NCI-H82 (cell line): ENCODE measurements around the gene PTPRC.

ENCODE experiments used
- DNase-seq: peaks from one replicate; lab custom pipeline; 2025; lab: John Stamatoyannopoulos, UW

The PTPRC gene

DNA sequence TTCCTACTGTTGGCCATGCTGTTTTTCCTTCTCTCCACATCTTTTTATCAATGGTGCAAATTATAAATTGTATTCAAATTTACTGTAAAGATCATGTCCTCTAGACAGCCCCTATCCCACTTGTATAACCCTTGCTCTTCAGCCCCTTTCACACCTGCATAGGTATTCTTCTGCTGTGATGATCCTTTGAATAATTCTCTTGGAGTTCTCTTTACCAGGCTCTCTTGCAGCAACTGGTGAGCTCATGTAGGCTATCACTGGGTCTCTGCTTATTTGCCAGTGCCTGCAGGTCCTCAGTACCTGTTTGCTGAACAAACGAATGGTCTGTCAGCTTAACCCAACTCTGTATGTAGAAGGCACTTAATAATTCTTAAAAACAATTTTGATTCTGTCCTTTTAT lies 8.2 kb downstream of the PTPRC start:
- DNase-seq: no peak

DNA sequence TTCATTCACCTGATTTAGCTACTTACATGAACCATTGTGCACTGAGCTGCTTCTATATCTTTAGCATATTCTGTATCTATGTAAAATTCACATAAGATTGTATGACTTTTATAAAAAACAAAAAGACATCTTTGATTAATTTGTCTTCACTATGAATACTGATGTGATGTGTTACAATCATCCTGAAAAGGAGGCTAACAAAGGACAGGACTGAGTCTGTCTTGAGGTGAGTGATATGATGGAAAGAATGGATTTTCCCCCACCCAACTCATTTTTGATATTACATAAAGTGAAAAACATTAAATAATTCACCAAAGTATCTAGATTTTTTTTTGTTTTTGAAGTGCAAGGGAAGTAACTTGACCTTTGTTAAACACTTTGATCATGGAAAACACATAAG lies 9.8 kb downstream of the PTPRC start:
- DNase-seq: no peak

DNA sequence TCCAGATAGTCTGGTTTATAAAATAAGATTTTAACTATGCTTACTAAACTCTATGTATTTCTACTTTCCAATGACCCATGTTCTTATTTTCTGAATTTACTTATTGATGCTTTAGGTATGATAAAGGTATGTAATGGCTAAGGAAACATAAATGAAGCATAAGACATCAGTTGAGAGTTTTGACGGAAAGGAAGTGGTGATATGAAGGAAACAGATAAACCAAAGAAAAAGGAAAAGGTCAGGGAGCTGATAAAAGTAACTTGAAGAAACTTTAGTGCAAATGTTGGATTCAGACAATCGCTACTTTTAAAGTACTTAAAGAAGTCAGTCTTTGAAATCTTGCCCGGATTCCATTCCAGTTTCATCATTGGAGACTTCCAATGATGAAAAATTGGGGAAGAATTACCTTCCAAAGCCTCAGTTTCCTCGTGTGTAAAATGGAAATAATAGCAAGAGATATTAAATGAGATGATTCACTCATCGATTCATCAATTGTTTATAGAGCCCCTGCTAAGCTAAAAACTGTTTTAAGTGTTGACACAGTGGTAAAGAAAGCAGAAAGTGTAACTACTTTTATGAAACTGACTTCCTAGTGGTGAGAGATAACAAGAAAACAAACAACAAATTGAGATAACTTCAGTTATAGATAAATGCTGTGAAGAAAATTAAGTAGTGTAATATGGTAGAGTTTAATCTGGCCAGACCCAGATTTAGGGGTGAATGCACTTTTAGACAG lies 10.6 kb downstream of the PTPRC start:
- DNase-seq: no peak

DNA sequence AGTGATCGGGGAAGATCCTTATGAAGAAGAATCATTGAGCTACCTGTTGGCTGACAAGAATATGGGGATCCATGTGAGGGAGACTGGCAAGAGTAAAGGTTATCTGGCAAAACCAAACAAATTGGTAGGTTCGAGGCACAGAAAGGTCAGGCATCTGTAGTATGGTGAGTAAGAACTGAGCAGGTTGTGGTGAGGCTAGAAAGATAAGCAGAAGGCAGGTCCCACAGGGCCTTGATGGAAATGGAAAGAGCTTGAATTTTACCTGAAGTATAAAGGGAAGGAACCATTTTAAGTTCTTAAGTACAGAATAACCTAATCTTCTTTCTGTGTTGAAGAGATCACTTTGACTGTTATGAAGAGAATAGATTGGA lies 11.1 kb downstream of the PTPRC start:
- no peak for DNase-seq

DNA sequence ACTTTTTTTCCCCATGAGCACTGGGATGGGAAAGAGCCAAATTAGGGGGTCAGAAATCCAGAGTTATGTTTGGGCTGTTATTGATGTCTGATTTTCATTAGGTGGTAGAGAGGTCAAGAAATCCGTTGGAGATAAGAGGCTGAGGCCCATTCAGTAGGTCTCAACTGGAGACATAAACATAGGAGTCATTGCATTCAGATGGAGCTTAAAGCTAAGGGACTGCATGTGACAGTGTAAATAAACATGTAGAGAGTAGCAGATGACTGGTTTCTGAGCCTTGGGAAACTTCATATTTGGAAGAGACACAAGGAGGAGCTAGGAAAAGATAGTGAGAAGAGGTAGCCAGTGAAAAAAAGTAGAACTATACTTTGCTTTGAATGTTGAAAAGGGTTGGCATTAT lies 11.7 kb downstream of the PTPRC start:
- no peak for DNase-seq

DNA sequence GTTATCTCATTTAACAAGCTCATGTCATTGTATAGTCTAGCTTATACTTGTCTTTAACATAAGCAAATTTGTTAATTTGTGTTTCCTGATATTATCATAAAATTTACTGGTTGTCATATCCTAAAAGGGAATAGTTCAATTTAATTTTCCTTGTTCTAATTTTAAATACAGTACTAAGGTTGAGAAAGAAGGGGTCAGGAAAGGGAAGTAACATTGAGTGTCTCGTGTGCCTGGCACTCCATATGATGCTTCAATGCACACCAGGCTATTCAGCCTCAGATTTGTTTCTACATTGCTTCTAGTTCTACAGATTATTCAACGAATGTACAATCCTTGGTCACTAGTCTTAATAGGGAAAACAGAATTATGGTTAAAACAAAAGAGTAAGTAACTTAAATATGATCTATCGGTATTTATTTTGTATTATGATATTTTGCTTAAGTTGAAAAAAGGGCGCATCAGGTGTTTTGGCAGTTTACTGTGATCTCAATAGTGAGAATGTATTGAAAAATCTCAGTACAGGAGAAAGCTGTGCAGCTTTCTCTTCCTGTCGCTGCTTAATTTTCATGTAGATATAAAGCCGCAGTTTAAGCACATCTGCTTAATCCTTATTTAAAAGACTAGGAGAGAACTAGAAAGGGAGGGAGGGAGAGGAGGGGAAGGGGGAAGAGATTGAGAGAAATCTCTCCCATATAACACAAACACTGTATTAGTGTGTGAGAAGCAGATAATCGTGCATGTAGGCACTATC lies 13.0 kb downstream of the PTPRC start:
- peak; percentile 90 for DNase-seq

DNA sequence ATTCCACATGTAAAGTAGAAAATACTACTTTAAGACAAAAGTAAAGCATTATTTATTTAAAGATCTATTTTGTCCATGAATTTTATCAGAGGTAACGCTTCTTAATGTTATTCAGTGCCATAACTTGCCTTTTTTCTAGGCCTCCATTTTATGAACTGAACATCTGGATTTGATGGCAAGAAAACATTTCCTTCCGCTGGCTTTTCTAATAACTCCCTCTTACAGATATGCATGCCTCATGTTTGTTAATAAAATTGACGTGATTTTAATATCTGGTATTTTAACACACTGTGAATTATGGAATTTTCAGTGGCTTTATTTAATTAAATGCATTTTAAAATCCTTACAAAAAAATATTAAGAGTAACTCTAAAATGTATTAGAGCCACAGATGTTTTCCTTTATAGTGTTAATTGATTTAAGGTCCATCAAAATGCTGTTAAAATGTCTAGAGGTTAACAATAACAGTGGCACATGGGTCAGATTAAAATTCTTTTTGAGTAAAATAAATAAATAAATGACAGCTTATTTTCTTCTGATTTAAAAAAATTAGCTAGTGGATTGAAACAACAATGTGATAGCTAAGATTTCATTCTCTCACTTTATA lies 15.1 kb downstream of the PTPRC start:
- no peak for DNase-seq

DNA sequence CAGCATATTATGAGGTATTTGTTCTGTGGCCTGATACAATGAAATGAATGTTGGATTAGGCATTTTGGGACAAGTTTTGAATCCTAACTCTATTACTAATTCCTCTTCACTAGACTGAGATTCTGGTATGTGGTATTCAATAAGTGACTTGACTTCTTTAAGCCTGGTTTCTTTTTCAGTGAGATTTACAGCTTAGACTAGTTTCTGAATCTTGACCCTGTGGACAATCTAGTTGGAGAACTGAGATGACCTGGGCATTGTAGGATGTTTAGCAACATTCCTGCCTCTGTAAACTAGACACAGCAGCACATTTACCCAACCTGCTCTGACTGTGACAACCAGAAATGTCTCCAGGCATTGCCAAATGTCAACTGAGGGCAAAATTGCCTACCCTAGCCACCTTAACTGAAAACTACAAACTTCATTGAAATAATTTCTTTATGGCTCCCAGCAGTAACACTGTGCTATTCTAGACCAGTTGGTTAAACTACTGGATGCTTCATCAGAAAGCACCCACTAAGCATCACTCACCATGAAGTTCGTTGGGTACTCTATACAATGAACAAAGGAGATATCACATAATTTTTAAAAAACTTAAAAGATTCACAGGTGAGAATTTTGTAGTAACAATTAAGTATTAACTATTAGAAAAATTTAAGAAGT lies 16.8 kb downstream of the PTPRC start:
- no peak for DNase-seq

DNA sequence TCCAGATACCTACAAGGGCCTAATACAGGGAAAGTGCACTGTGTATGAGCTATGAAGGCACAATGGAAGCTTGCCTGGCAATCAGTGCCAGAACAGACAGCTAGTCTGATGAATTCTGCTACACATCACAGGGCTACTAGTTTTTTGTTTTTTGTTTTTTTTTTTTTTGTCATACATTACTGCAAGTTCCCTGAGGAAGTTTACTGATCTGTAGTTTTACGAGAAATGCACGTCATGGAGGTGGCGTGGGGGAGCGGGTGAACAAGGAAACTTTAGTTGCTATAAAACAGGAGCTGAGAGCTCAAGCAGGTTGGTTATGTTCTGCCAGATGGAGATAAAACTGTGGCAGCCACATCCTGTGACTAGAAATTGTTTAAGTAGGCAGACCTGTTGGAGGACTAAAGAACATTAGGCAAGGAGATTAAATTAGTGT lies 17.7 kb downstream of the PTPRC start:
- peak; percentile 73 for DNase-seq

DNA sequence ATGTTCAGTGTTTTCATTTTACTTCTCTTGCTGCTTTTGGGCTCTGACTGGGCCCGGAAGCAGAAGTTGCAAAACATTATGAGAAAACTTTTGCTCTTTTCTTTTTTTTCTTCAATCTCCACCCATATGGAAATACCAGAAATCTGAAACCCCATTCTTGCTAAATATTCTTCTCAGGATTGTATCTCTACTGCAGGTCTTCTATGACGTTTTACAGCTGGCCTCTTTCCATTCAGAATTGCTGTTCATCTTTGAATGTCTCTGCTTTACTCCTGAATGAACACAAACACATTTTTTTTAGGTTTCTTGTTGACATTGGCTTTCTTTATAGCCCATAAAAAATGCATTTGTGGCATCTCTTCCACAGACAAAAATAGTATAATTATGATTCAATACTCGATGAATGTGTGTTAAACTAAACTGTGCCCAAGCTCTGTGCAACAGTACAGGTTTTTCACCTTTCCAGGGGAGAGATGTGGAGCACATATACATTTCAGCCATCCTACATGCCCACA lies 18.8 kb downstream of the PTPRC start:
- DNase-seq: no peak

DNA sequence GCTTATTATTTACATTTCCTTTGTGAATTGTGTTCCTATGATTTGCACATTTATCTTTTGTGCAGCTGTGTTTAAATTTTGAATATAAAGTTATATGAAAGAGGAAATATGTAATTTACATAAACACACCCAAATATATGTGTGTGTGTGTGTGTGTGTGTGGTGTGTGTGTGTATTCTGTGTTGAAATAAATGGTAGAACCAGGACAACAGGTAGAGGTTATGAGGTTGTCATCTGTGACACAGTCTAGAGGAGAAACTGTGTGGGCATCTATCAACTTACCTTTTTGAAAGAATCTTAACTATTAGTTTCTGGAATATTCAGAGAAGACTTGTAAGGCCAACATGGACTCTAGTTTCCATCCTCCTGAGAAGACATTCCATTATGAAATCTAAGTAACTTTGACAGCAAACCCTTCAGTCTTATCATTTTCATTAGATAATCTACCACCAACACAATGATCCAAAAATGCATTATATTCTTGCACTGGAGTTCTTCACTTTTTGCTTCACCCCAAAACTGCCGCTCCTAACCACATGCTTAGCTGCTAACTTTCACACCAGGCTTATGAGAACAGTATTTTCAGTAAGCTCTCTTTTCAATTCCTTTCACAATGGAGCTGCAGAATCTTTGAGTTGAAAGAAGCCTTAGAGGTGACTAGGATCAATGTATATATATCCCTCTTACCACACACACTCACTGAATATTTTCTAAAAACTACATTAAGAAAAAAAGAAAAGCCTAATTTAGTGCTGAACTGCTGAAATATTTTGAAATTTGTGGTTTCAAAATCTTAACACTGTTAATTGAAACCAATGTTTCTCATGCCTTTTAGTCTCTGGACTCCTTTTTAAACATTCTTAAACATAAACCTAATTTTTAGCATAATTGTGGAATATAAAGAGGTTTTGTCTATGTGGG lies 21.8 kb downstream of the PTPRC start:
- DNase-seq: no peak

DNA sequence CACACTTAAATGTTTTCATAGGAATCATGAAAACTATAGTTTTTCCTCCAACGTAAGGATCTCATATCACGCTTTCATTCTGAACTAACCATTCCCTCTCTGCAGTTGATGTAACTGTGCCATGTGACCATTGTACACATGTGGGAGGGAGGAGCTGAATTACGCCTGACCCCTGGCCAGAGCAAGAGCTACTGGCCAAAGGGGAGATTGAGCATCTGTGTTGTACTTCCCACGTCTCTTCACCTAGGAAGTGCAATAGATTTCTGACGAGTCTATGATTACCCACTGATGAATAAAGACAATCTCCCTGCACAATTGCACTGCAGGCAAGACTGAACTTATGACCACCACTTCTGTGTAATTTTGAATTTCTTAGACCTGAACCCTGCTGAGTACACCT lies 24.0 kb downstream of the PTPRC start:
- no peak for DNase-seq

DNA sequence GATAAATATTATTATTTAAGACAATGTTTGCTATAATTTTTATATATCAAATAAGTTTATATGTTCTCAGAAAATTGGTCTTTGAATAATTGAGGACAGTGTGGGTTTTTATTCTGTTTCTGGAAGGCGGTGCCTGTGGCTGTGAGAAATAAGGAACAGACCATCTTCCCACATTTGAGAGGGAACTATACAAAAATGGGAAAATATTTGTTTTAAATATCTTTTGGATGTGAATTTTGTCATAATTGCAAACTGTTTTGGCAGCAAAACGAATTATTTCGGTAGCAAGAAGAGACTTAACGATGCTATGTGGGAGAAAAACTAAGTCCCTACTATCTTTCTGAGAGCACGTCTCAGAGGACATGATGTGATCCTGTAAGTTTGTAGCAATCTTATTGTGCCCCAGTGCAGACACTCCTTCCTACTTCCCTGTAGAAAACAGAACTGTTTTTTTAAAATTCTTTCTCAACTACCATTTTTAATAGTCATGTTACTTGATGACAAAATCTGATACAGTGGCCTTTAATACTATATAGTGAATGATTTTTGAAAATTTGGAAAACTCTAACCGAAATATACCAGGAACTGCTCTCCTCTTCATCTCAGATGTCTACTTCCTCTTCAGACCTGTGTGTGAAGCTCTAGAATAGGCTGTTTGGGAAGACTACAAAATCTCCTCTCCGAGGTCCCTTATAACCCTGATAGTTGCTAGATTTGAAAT lies 25.4 kb downstream of the PTPRC start:
- no peak for DNase-seq

DNA sequence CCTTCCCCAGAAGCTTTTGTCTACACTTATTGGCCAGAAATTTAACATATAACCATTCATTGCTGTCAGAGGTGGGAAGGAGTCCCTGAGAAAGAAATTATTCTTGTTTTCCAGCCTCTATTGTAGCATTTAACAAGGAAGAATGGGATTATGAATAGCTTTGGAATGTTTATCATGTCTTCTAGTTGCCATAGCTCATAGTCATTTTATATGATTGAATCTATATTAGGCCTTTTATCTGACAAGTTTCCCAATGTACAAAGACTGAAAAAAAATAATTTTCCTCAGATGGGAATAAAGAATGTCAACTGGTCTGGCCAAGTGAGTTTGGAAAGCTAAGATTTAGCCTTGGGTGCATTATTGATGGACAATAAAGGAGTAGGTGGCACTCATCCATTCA lies 28.3 kb downstream of the PTPRC start:
- DNase-seq: no peak

DNA sequence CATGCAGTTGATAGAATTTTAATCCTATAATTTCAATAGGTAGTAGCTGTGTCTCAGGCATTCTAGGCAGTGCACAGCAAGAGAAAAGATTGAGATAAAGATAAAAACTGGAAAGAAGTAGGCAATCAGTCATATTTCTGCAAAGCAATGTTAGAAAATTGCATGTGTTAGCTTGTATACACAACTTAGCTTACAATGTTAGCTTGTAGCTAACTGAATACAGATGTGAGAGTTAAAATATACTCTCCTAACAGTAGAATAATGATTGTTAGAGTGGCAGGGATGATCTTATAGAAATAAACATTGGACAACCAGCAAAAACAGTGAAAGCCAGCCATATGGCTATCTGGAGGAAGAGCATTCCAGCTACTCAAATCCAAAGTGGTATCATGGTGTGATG lies 29.0 kb downstream of the PTPRC start:
- DNase-seq: no peak

DNA sequence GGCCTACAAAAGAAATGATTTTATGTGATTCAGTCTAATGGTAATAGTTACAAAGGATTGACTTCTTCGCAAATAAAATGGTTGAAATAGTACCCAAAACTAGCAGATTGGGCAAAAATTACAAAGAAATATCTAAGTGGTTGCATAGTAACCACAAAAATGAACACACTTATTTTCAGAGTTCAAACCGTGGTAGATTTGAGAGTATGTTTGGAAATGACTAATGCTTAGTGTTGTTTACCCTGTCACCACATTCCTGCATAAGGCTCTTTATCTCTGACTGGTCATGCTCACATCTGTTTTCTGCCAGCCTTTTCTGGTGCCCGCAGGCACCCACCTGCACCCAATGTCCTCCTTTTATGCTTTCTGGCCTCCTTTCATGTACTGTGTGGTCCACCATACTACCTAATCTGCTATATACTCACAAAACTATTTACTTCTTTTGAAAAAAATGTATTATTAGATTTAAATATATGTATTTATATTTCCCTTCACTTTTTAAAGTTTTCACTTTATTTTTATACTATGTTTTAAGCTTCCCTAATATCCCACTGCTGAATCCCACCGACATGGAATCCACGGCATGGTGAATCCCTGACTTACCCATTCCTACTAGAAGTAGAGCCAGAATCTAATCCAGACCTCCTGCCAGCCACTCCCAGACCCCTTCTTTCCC lies 30.3 kb downstream of the PTPRC start:
- DNase-seq: no peak

DNA sequence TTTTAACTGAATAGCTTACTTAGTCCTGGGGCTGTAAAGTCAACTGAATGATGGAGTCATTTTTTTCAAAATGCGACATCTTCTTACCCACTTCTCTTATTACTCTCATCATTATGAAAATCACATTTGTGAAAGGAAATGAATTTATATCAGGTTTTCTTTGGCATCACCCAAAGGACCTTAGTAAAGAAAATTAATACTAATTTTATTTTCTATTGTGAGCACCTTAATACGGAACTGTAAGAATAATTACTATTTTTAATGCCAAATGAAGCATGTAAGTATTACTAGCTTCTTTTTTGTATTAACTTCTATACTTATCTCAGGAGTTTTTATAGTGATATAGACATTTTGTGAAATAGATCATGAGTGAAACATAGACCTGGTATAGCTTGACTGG lies 30.9 kb downstream of the PTPRC start:
- DNase-seq: no peak

DNA sequence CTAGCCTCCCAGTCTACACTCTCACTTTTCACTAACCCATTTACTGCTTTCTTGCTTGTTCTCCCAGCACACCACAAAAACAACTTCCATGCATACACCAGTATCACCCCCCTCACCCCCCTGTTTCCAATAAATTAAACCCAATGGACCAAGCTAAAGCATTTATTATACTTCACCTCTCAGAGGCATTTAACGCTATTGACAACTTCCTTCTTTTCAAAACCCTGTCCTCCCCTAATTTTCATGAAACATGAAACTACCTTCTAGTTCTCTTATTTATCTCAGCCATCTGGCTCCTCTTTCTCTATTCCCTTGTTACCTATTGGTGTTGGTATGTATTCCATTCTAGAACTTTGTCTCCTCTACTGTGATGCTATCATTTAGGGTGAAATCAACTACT lies 32.3 kb downstream of the PTPRC start:
- no peak for DNase-seq

DNA sequence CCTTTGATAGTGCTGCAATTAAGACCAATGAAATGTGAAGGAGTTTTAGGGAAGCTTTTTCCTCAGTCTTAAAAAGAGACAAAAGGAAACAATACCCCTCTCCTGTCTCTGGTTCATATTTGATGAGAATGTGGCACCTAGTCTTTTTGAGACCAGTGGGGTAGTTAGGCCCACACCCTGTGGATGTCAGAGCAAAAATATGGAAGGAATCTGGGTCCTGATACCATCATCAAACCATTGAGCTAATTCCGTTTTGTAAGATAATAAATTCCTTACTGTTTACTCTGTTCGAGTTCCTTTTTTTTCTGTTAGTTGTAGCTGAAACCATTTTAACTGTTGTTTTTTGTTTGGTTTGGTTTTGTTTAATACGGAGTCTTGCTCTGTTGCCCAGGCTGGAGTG lies 33.3 kb downstream of the PTPRC start:
- no peak for DNase-seq

DNA sequence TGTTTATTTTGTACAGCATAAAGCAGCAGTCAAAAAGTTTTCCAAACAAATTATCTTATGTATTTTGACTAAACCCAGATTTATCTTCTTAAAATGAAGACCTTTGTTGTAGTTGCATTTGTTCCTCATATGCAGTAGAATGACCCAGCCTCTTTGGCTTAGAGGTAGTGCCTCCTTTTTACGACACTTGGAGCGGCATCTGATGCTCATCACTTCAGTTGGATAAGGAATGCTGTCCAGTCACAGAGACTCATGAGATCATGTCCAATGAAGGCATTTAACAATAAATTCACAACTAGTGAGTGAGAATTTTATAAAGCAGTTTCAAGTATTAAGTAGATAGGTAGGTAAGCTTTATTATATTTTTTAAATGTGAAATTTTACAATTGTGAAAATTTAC lies 35.2 kb downstream of the PTPRC start:
- no peak for DNase-seq
